ENCODE results near the gene ARHGAP45. TPM values are rescaled to one million over a fixed set of nuclear protein-coding genes. Genes with fewer than 3 reads are reported as not detected.

ARHGAP45 gene
- total RNA-seq, 4 donors from 2014 or later = 11.5 to 13.4 (median 12.6) TPM

- TF ChIP-seq CTCF (IDR thresholded peaks at IDR 0.05) (no peak), POLR2AphosphoS5 (IDR thresholded peaks at IDR 0.05) (no peak), POLR2A (IDR thresholded peaks at IDR 0.05) (no peak), EP300 (IDR thresholded peaks at IDR 0.05) (no peak)
- H3K36me3 ChIP-seq = peaks cover 97% of the 10 kb centered on the region
- WGBS = 51% methylated on average over 21 of the region's 21 CpGs
Observed at GRCh38 chr19:1122972-1123363, 56.0 kb downstream of the ARHGAP45 start.

GRCh38 chr19:1123381-1123780, 56.4 kb downstream of the ARHGAP45 start:
- no peaks in the 10 kb centered on the region for H3K9me3 ChIP-seq
- H3K36me3 ChIP-seq = peaks cover 95% of the 10 kb centered on the region
- H3K4me1 ChIP-seq = peaks cover 21% of the 10 kb centered on the region
- no peak overlapping the region for H3K4me3 ChIP-seq
- no peak overlapping the region for H3K27ac ChIP-seq
- no peak for DNase-seq (ENCODE audit: low spot score in 2 of 2)
- H3K27me3 ChIP-seq = no peaks in the 10 kb centered on the region
- WGBS = 97% methylated on average over 16 of the region's 20 CpGs
- TF ChIP-seq EP300 (IDR thresholded peaks at IDR 0.05) (no peak), POLR2AphosphoS5 (IDR thresholded peaks at IDR 0.05) (no peak), POLR2A (IDR thresholded peaks at IDR 0.05) (no peak)

More at GRCh38 chr19:1122972-1123363, 56.0 kb downstream of the ARHGAP45 start:
- Histone ChIP-seq H3K27me3 (no peaks in the 10 kb centered on the region), H3K4me1 (peaks cover 18% of the 10 kb centered on the region), H3K4me3 (no peak overlapping the region), H3K27ac (no peak overlapping the region), H3K9me3 (no peaks in the 10 kb centered on the region)
- DNase-seq (ENCODE audit: low spot score in 2 of 2) = no peak

GRCh38 chr19:1123885-1124677, 57.1 kb downstream of the ARHGAP45 start:
- H3K27ac ChIP-seq = no peak overlapping the region
- DNase-seq (ENCODE audit: low spot score in 2 of 2) = no peak
- WGBS = 90% methylated on average over 2 of the region's 23 CpGs
- H3K9me3 ChIP-seq = no peaks in the 10 kb centered on the region
- H3K27me3 ChIP-seq = no peaks in the 10 kb centered on the region
- no peak overlapping the region for H3K4me3 ChIP-seq
- TF ChIP-seq EP300 (IDR thresholded peaks at IDR 0.05) (no peak), POLR2AphosphoS5 (IDR thresholded peaks at IDR 0.05) (no peak), POLR2A (IDR thresholded peaks at IDR 0.05) (no peak), CTCF (IDR thresholded peaks at IDR 0.05) (no peak)
- H3K4me1 ChIP-seq = peaks cover 28% of the 10 kb centered on the region
- H3K36me3 ChIP-seq = peaks cover 89% of the 10 kb centered on the region

GRCh38 chr19:1125601-1126467, 58.9 kb downstream of the ARHGAP45 start:
- no peak for DNase-seq (ENCODE audit: low spot score in 2 of 2)
- Histone ChIP-seq H3K4me1 (peaks cover 45% of the 10 kb centered on the region), H3K9me3 (no peaks in the 10 kb centered on the region), H3K27ac (no peak overlapping the region), H3K36me3 (peaks cover 72% of the 10 kb centered on the region), H3K27me3 (no peaks in the 10 kb centered on the region), H3K4me3 (no peak overlapping the region)
- 92% methylated on average over 27 of the region's 33 CpGs for WGBS
- no peak for TF ChIP-seq CTCF (IDR thresholded peaks at IDR 0.05)
- no peak for TF ChIP-seq EP300 (IDR thresholded peaks at IDR 0.05)
- no peak for TF ChIP-seq POLR2A (IDR thresholded peaks at IDR 0.05)
- no peak for TF ChIP-seq POLR2AphosphoS5 (IDR thresholded peaks at IDR 0.05)

GRCh38 chr19:1126984-1127760, 60.2 kb downstream of the ARHGAP45 start:
- peaks cover 58% of the 10 kb centered on the region for H3K36me3 ChIP-seq
- H3K4me3 ChIP-seq = no peak overlapping the region
- no peaks in the 10 kb centered on the region for H3K27me3 ChIP-seq
- DNase-seq (ENCODE audit: low spot score in 2 of 2) = no peak
- no peaks in the 10 kb centered on the region for H3K9me3 ChIP-seq
- TF ChIP-seq CTCF (IDR thresholded peaks at IDR 0.05) (no peak), POLR2AphosphoS5 (IDR thresholded peaks at IDR 0.05) (no peak), POLR2A (IDR thresholded peaks at IDR 0.05) (no peak), EP300 (IDR thresholded peaks at IDR 0.05) (no peak)
- WGBS = 91% methylated on average over 24 of the region's 33 CpGs
- no peak overlapping the region for H3K27ac ChIP-seq
- peaks cover 58% of the 10 kb centered on the region for H3K4me1 ChIP-seq

Measured in suprapubic skin (tissue), 4 donors.